ENCODE results near the gene SNED1.

SNED1 gene

DNA sequence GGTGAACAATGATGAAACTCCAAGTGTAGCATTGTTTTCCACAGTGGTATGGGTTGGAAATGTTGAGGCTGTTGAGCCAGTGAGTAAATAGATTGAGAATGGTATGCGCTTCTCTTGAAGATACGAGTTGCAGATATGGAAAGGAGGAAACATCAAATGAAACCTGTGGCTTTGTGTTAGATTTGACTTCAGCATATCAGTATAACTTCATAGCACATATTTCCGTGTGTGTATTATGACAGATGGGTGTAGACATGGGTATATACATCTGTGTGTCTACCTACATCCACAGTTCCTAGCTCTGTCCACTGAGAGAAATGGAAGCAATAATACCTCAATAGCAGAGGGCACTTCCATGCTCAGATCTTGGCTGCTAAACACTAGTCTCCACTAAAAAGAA is 8.0 kb downstream of the SNED1 start:
- DNase-seq (ENCODE audit: low read depth): no peak

DNA sequence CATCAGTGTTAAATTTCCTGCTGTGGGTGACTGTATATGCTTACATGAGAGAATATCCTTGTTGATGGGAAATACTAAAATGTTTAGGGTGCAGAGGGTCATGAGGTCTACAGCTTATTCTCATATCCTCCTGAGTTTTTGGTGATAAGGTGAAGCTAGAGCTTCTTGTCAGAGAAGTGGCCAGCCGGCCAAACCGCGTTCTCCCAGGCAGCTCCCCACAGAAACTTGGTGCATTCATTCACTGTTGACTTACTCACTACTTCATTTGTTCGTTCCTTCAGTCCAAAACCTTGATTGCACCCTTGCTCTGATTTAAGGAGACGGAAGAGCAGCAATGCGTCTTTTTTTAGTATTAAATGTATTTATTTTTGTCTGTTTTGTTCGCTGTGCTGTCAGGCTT is 8.7 kb downstream of the SNED1 start:
- DNase-seq (ENCODE audit: low read depth): no peak

GRCh38 chr2:241007880-241008710 is 9.7 kb downstream of the SNED1 start:
- DNase-seq (ENCODE audit: low read depth): no peak

DNA sequence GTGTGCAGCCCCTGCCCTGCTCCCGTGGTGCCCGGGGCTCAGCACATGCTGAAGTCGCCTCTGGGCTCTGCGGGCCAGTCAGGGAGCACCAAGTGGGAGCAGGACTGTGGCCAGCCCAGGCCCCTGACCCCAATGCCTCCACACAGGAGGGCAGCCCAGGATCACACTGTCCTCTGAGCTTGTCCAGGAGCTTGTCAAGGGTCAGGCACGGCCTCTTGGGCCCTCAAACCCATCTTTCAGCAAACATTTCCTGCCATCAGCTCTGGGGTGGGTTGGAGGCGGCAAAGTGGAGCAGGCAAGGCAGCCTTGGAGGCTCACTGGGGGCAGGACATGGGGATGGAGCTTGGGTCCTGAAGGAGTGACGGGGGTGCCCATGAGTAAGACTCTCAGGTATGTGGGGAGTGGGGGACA is 10.3 kb downstream of the SNED1 start:
- DNase-seq (ENCODE audit: low read depth): no peak

GRCh38 chr2:241009191-241009590 is 10.8 kb downstream of the SNED1 start:
- no peak for DNase-seq (ENCODE audit: low read depth)

- no peak for DNase-seq (ENCODE audit: low read depth)
Observed at GRCh38 chr2:241009601-241010530, 11.4 kb downstream of the SNED1 start.

DNA sequence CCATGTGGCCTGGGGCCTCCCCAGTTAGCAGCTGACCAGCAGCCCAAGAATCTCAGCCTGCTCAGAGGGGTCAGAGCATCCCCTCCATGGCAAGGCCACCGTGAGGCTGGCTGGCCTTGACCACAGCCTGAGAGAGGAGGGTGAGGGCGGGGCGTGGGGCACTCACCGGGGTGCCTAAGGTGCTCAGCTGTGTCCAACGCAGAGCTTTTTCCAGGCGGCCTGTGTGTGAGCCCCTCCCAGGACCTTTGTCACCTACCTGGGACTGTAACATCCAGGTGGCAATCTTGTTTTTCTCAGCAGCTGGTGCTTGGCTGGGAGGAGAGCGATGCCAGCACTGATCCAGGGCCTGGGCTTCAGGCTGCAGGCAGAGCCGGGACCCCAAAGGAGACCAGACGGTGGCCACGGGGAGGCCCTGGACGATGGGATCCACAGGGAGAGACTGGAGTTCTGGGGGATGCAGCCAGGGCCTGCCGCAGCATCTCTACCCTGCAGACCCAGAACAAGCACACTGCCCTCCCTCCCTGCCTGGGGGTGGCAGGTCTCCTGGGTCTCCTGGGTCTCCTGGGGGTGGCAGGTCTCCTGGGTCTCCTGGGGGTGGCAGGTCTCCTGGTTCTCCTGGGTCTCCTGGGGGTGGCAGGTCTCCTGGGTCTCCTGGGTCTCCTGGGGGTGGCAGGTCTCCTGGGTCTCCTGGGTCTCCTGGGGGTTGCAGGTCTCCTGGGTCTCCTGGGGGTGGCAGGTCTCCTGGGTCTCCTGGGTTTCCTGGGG is 12.3 kb downstream of the SNED1 start:
- no peak for DNase-seq (ENCODE audit: low read depth)

DNA sequence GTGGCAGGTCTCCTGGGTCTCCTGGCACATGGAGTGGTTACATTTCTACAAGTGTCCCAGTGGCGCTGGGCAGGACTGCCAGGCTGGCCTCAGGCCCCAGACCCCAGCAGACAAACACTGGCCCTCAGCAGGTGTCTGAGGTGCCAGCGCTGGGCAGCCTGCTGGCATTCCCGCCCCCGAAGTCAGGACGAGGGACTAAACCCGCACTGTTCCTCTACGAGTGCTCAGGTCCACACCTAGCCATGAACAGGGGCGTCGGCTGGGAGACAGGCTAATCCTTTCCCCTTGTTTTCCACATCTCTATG is 12.8 kb downstream of the SNED1 start:
- no peak for DNase-seq (ENCODE audit: low read depth)

DNA sequence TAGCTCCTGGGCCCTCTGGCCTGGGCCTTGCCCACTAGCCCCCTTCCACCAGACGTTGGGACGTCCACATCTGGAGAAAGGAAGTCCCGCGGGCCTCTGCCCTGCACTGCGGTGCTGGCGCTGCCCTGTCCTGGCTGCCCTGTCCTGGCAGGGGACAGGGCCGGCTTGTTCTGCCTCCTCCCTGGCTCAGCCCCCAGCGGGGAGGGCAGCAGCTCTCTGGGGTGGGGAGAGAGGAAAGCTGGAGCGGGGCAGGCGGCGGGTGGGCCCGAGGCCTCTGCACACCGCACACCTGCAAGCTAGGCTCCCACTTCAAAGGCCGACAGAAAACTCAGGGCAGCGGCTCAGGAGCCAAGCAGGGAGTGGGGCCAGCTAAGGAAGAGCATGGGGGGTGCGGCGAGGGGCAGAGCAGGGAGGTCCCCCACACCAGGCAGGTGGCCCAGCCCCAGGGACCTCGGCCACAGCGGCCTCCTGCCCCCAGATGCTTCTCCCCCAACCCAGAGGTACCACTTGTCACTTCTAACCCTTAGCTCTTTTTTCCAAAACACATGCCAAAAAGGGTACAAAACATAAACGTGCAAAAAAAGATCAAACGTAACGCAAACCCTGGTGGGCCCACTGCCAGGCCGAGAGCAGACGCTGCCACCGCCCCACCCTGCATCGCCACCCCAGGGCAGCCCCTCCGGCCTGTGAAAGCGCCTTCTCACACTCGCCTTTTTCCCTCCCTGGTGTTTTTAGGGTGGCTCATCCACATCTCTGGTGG is 13.5 kb downstream of the SNED1 start:
- DNase-seq (ENCODE audit: low read depth): no peak

- no peak for DNase-seq (ENCODE audit: low read depth)
Observed at GRCh38 chr2:241014224-241014623, 15.8 kb downstream of the SNED1 start.

- DNase-seq (ENCODE audit: low read depth): no peak
Observed at GRCh38 chr2:241014764-241015163, 16.3 kb downstream of the SNED1 start.

DNA sequence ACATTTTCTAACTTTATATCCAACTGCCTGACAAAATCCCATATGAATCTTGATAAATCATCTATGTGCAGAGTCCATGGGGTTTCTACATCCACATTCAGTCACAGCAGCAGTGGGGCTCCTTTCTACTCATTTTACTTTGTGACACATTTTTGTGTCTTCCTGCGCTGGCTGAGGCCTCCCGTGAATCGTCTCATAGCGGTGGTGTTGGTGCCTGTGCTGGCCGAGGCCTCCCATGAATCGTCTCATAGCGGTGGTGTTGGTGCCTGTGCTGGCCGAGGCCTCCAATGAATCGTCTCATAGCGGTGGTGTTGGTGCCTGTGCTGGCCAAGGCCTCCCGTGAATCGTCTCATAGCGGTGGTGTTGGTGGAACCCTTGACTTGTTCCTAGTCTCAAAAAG is 17.0 kb downstream of the SNED1 start:
- DNase-seq (ENCODE audit: low read depth): no peak

DNA sequence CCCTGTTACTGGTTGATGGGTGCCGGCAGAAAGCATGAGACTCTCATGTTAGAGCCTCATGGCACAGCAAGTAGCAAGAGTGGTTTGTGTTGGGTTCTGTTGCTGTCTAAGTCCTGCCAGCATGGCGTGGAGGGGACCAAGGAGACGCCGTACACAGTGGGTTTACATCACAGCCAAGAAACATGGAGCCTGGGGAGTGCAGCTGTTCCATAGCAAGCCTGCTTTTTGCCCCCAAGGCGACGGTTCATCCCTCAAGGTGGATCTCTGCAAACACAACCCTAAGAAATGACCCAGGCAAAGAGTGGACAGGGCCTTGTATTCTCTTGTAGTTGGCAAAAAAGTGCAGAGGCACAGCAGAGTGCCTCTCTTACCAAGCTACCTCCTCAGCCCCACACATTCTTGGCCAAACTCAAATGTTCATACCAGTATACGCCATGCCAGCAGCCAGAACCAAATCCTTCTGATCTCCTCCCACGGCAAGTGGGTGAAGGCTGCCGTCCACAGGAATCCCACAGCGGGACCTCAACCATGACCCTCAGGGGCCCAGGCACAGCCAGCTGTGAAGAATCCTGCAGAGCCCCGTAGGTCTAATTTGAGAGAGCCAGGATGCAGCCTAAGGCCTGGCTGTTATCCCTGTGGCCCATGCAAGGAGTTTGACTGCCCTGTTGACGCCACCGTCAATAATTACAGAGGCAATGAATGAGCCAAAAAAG is 19.0 kb downstream of the SNED1 start:
- DNase-seq (ENCODE audit: low read depth): no peak

- no peak for DNase-seq (ENCODE audit: low read depth)
Observed at GRCh38 chr2:241018051-241018891, 19.9 kb downstream of the SNED1 start.

DNA sequence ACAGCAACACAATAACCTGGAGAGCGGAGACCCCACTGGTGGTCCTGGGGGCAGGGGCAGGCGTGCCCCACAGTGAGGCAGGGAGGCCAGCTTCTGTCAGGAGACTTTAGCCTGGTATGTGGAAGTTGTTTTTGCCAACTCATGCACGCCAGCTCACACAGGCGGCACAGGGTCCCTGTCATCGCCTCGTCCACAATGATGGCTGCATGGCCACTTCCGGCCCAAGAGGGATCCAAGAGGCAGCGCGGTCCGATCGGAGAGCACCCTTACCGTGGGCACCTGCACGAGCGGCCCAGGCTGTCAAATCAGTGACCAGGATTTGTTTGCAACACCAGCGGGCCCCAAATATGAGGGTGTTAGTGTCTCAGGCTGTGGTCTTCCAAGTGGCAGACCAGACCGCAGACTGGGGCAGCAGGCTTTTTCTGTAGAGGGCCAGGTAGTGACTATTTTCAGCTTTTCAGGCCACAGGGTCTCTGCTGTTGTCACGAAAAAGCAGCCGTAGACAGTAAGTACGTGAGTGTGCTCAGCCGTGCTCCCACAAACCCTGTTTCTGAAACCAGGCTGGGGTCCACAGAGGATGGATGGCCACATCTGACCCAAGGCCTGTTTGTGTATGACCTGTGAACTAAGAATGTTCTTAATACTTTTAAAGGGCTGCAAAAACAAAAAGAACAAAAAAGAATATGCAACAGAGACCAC is 21.2 kb downstream of the SNED1 start:
- no peak for DNase-seq (ENCODE audit: low read depth)

DNA sequence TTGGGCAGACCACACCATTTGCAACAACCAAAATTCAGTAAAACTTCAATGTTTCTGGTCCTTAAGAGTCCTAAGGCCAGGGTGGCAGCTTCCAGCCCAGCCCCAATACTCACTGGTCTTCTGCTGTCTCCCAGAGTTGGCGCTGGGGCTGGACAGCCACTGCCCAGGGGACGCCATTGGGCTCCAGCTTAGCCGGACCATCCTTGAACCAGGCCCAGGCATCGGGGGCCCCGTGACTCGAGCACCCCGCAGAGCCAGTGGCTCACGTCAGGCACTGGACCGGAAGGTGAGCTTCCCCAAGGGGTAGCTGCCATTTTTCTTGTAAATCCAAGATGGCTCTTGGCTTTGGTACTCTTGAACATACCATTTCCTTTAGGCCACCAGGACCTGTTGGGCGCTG is 21.8 kb downstream of the SNED1 start:
- no peak for DNase-seq (ENCODE audit: low read depth)

DNA sequence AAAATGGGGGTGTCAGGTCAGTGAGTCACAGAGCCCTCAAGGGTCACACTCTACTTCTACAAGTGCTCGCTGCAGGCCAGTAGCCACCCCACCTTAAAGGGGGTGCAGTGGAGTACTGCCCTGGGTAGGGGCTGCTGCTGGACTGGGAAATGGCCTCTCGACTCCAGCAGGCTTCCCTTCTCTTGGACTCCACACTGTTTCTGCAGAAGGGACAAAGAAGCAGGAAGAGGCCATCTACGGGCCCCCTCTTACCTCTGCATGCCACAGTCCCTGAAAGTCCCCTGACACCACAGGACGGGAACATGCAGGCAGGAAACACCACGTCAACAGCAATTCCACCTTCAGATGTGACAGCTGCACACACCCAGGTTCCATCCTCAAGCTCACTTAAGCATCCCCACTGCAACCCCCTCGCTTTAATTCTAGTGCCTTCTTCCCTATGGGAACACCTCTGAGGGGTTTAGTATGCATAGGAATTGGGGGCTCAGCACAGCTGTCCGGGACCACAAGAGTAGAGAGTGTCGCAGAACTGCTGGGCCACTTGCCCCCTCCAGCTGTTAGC is 22.3 kb downstream of the SNED1 start:
- no peak for DNase-seq (ENCODE audit: low read depth)

DNA sequence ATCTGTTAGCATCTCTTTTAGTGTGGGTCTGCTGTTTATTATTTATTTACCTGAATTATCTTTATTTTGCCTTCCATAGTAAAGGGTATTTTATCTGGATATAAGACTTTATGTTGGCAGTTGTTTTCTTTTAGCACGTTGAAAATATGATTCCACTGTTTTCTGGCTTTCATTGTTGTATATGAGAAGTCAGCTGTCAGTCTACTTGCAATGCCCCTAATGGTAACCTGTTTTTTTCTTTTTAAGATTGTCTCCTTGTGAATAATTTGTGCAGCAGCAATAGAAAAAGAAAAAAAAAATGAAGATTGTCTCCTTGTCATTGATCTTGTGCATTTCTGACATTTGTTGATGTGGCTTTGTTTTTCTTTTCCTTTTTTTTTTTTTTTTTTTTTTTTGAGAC is 27.2 kb downstream of the SNED1 start:
- DNase-seq (ENCODE audit: low read depth): no peak

DNA sequence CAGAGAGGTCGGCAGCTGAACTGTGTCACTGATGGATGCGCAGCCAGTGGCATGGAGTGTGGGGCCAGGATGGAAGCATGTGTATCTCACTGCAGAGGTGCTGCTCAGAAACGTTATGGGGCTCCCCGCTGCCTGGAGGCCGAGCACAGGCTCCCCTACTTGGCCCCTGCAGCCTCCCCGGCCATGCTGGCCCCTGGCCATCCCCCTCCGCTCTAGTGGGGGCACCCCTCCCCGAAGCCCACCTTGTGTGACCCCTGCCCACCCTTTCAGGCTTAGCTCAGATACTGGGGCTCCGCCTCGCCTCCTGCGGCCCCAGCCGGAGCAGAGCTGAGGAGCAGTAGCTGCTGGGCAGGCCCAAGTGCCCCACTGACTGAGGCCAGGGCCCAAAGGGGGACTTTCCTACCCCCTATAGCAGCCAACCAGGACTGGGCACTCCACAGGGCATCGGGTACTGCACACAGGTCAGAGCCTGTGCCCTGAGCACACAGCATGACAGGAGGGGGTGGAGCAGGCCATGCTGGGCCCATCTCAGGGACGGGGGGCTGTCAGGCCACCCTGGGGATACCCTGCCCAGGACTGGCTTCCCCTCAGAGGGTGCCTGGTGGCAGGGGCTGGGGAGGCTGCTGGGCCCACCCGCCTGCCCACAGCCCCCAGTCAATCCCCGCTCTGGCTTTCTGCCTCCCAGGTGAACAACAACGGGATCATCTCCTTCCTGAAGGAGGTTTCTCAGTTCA is 31.3 kb downstream of the SNED1 start:
- DNase-seq (ENCODE audit: low read depth): no peak

Data from stimulated activated CD8-positive, alpha-beta memory T cell treated with anti-CD3 and anti-CD28 coated beads, Interleukin-12 subunit alpha, Interleukin-12 subunit beta, amount 100 ng/mL, for 4 hours (primary cell).